HPDE6-E6E7 (cell line): ENCODE results near the gene BCAM.
"Not testable (repeated sequence)": the region's sequence is repeated elsewhere in the genome, so short reads cannot be mapped to it uniquely, and the experiment has no call there.

ENCODE experiments used
- DNase-seq: peaks from one replicate; pipeline ENCODE4 v3.0.0; 2011; ENCODE audit warnings: missing footprints; ENCODE audit errors: extremely low spot score

BCAM gene, protein sequence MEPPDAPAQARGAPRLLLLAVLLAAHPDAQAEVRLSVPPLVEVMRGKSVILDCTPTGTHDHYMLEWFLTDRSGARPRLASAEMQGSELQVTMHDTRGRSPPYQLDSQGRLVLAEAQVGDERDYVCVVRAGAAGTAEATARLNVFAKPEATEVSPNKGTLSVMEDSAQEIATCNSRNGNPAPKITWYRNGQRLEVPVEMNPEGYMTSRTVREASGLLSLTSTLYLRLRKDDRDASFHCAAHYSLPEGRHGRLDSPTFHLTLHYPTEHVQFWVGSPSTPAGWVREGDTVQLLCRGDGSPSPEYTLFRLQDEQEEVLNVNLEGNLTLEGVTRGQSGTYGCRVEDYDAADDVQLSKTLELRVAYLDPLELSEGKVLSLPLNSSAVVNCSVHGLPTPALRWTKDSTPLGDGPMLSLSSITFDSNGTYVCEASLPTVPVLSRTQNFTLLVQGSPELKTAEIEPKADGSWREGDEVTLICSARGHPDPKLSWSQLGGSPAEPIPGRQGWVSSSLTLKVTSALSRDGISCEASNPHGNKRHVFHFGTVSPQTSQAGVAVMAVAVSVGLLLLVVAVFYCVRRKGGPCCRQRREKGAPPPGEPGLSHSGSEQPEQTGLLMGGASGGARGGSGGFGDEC

DNA sequence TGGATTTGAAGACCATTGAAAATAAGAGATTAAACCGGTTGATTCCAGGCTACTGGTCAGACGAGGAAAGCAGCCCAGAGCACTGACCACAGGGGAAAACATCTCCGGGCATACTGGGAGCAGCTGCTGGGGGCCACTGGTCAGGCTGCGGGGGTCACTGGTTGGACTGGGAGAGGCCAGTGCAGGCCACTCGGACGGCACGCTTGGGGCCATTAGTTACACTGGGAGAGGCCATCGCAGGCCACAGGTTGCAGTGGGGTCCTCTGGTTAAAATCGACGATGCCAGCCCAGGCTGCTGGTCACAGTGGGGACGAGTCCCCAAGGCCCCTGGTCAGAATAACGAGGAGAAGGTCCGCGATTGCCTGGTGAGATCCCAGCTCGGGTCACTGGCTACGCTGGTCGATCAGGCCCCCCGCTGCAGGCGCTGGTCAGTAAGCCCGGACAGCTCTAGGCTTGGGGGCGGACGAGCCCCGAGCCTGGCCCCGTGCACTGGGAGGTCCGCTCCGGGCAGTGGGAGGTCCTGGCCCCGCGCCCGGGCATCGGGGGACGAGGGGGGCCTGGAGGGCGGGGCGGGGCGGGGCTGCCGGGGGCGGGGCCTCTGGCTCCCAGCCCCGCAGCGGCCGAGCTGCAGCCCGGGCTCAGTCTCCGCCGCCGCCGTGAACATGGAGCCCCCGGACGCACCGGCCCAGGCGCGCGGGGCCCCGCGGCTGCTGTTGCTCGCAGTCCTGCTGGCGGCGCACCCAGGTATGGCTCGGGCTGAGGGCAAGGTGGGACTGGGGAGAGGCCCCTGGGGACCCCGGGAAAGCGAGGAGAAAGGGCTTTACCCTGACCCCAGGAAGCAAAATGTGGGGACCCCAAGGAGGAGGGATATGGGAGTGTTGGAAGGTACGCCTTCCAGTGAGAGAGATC, at the start of gene BCAM:
Gene BCAM (plus strand): TSS at position 641 of the 909 bp plus-strand sequence. CDS start 22 bp downstream, at position 663.
- DNase-seq: peak; percentile 64

DNA sequence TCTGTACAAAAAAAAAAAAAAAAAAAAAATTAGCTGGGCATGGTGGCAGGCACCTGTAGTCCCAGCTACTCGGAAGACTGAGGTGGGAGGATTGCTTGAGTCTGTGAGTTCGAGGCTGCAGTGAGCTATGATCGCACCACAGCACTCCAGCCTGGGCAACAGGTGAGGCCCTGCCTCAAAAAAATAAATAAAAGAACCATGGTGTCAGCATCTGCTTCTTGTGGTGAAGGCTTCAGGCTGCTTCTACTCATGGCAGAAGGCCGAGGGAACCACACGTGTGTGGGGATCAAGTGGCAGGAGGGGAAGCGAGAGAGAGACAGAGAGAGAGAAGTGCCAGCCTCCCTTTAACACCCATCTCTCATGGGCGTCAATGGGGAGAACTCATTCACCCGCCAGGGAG, 46.9 kb upstream of the BCAM start:
- DNase-seq: no peak

DNA sequence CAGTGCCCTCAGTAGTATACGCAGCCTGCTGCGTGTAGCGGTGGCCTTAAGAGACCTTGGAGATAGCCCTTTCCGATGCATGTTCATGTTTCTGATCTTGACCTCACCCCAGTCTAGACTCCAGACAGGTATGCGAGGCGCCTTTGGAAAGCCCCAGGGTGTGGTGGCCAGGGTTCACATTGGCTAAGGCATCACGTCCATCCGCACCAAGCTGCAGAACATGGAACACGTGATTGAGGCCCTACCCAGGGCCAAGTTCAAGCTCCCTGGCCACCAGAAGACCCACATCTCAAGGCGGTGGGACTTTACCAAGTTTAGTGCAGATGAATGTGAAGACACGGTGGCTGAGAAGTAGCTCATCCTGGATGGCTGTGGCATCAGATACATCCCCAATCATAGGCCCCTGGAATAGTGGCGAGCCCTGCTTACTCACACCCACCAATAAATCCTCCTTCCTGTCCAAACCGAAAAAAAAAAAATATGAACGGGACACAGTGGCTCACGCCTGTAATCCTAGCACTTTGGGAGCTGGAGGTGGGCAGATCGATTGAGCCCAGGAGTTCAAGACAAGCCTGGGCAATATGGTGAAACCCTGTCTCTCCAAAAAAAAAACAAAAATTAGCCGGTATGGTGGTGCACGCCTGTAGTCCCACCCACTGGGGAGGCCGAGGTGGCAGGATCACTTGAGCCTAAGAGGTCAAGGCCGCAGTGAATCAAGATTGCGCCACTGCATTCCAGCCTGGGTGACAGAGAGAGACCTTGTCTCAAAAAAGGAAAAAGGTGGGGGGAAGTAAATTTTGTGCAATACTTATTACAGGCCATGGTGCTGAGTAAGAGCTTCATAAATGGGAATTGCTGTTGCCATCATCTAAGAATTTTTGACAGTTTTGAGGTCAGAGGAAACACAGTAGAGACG, 43.6 kb upstream of the BCAM start:
- DNase-seq: no peak

DNA sequence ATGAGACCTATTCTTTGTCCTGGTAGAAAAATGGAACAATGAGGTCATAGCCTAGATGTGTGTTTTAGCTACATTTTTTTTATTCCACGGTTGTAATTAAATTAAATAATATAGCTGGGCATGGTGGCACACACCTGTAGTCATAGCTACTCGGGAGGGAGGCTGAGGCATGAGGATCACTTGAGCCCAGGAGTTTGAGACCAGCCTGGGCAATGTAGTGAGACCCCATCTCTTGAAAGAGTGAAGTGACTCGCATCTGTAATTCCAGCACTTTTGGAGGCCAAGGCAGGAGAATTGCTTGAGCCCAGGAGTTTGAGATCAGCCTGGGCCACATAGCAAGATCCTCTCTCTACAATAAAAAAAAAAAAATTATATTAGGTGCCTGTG, 43.0 kb upstream of the BCAM start:
- no peak for DNase-seq

DNA sequence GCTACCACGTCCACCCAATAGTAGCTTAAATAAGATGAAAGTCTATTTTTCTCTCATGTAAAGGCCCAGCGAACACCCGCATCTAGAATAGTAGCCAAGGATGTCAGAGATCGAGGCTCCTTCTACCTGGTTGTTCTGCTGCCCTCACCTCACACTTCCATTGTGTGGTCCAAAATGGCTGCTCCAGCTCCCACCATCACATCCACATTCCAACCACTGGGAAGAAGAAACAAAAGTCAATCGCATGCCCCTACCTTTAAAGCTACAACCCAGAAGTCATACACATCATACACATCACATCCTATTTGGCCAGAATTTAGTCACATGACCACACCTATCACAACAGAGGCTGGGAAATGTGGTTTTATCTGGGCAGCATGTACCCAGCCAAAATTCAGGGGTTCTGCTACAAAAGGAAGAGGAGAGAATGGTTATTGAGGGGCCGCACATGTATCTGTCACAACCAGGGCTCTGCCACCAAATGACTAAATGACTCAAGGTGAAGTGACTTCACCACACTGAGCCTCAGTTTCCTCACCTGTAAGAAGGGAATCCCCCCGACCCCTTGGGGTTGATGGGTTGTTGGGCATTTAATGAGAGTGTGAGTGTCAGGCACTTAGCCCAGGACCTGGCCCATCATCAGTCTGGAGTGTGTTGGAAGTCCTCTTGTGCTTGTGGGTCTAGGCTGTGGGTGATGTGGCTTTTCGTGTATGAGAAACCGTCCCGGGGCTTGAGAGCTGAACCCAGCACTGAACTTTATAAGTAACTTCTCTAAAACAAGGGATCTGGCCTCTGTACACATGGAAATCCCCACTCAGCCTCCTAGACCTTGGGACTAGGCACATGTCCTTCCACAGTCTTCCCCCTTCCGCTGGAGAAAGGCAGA, 41.4 kb upstream of the BCAM start:
- DNase-seq: no peak

DNA sequence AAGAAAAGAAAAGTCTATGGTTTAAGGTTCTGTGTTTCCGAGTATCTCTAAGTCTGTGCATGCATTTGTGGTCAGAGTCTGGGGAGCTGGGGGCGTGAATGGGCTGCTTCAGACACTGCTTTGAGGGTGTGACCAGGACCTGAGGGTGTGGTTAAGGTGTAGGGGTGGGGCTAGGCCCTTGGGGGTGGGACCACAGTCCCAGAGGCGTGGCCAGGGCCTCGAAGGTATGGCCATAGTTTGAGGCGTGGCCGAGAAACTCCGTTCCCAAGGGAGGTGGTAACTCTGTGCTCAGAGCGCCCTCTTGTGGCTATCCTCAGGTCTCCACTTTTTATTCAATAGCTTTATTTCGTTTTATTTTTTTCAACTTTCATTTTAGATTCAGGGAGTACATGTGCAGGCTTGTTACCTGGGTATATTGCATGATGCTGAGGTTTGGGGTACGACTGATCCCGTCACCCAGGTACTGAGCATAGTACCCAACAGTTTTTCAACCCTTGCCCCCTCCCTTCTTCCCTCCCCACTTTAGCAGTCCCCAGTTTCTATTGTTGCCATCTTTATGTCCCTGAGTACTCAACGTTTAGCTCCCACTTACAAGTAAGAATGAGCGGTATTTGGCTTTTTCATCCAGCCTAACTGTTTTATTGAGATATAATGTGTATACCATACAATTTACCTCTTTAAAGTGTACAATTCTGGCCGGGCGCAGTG, 38.2 kb upstream of the BCAM start:
- DNase-seq: peak; percentile 95

DNA sequence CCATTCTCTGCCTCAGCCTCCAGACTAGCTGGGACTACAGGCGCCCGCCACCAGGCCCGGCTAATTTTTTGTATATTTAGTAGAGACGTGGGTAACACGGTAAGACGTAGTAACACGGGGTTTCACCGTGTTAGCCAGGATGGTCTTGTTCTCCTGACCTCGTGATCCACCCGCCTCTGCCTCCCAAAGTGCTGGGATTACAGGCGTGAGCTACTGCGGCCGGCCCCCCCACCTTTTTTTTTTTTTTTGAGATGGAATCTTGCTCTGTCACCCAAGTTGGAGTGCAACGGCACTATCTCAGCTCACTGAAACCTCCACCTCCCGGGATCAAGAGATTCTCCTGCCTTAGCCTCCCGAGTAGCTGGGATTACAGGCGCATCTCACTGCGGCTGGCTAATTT, 36.8 kb upstream of the BCAM start:
- not testable (repeated sequence) for DNase-seq

DNA sequence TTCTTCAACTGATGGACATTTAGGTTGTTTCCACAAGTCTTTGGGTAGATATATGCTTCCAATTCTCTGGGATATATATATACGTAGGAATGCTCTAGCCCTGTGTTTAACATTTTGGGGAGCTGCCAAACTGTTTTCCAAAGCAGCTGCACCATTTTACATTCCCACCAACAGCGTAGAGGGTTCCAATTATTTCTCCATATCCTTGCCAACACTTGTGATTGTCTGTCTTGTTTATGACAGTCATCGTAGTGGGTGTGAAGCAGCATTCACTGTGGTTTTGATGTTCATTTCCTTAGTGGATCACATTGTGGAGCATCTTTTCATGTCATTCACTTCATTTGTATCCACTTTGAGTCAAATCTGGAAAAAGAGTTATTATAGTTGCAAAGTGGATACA, 35.9 kb upstream of the BCAM start:
- no peak for DNase-seq

DNA sequence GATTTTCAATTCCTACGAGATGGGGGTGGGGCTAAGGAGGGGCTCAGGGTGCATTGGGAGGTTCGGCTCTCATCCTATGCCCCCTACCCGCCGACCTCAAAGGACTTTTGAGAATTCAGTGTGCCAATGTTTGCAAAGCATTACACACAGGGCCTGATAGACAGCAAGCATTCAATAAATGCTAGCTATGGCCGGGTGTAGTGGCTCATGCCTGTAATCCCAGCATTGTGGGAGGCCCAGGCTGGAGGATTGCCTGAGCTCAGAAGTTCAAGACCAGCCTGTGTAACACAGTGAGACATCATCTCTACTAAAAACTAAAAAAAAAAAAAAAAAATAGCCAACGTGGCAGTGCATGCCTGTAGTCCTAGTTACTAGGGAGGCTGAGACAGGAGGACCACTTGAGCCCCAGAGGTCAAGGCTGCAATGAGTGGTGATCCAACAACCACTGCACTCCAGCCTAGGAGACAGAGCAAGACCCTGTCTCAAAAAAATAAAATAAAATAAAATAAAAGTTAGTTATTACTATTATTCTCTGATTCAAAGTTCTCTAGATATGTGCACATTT, 33.1 kb upstream of the BCAM start:
- DNase-seq: no peak

DNA sequence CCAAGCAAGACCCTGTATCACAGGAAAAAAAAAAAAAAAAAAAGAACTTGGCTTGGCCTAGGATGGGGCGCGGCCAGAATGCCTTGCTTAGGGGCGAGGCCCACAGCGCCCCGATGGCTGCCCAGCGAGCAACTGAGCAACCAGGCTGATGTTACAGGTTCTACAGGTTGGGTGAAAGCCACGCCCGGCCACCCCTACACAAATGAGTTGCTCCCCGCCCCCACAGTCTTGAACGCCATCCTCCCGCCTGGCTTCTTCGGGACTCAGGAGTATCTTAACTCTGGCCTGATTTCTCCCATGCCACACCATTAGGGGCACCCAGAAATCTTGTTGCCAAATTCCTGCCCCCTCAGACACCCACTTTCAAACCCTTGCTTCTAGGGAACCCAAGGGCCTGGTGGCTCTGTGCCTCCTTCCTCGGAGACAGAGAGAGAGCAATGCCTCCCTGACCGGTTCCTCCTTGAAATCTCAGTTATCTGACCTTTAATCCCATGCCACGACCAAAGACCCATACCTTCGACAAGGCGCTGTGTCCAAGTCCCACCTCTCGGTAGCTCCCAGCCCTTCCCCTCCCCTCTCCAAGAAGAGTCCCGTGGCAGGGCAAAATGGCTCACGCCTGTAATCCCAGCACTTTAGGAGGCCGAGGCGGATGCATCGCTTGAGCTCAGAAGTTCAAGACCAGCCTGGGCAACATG, 32.4 kb upstream of the BCAM start:
- DNase-seq: peak; percentile 84

DNA sequence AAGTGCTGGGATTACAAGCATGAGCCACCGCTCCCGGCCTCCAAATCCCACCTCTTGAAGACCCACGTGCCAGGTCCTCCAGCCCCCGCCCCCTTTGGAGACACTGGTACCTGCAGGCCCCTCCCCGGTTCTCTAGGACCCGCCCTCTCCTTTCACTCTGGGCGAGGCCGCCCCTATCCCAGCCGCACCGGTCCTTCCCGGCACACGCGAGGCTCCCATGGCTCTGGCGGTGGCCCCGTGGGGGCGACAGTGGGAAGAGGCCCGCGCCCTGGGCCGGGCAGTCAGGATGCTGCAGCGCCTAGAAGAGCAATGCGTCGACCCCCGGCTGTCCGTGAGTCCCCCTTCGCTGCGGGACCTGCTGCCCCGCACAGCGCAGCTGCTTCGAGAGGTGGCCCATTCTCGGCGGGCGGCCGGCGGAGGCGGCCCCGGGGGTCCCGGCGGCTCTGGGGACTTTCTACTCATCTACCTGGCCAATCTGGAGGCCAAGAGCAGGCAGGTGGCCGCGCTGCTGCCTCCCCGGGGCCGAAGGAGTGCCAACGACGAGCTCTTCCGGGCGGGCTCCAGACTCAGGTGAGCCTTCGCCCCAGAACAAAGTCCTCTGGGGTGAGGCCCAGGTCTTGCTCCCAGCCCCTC, 31.1 kb upstream of the BCAM start, which contains the start of gene CBLC:
Gene CBLC (plus strand): TSS at position 176 of the 633 bp plus-strand sequence. CDS start 42 bp downstream, at position 218.
- DNase-seq: peak; percentile 90

DNA sequence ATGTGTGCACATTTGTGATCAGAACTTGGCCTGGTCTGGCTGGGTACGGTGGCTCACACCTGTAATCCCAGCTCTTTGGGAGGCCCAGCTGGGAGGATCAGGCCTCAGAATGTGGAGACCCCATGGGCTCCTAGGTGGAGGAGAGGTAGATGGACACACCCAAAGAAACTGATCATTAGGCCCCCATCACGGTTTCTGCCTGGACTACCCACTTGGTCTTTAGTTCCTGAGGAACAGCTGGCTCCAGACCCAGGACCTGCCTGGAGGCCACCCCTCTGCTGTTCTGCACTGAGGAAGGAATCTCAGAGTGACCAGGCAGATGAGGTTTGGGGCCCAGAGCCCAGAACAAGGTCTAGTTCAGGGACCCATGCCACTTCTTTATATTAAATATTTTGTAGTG, 29.8 kb upstream of the BCAM start:
- no peak for DNase-seq

DNA sequence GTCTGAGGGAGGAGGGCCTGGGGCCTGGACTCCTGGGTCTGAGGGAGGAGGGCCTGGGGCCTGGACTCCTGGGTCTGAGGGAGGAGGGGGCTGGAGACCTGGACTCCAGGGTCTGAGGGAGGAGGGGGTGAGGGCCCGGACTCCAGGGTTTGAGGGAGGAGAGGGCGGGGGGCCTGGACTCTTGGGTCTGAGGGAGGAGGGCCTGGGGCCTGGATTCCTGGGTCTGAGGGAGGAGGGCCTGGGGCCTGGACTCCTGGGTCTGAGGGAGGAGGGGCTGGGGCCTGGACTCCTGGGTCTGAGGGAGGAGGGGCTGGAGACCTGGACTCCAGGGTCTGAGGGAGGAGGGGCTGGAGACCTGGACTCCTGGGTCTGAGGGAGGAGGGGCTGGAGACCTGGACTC, 27.2 kb upstream of the BCAM start:
- DNase-seq: not testable (repeated sequence)

DNA sequence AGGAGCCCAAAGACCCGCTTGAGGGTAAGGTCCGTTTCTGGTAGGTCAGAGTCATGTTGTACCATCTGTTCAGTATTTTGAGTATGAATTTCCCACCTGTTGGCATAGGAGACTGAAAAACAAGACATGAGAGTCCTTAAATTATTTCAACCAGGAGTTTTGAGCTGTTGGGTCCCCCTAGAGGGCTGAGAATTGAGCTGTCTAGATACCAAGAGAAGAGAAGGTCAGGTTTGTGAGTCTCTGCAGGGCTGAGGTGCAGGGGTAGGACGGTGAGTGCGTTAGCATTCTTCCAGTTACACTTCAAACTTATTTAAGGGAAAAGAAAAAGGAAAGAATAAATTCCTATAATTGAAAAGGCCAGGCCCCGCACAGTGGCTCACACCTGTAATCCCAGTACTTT, 26.2 kb upstream of the BCAM start:
- no peak for DNase-seq

DNA sequence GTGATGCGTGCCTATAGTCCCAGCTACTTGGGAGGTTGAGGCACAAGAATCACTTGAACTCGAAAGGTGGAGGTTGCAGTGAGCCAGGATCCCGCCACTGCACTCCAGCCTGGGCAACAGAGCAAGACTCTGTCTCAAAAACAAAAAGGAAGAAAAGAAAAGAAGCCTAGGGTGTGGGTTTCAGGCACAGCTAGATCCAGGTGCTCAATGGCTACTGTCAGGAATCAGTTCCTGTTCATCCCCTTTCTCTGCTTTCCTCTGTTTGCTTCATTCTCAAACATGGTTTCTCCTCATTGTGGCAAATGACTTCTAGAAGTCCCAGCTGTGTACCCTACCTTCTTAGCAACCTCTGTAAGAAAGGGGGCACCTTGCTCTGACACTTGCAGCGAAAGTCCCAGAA, 25.4 kb upstream of the BCAM start:
- DNase-seq: no peak

DNA sequence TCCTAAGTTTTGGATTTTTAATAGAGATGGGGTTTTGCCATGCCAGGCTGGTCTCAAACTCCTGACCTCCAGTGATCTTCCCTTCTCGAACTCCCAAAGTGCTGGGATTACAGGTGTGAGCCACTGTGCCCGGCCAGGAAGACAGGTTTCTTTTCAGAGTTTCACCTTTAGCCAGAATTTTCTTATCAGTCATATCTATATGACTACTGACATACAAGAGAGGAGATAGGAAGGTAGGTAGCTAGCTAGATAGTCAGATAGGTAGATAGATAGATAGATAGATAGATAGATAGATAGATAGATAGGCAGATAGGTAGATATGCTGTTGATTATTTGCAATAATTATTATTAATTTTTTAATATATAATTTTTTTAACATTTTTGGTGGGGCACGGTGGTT, 23.6 kb upstream of the BCAM start:
- no peak for DNase-seq

DNA sequence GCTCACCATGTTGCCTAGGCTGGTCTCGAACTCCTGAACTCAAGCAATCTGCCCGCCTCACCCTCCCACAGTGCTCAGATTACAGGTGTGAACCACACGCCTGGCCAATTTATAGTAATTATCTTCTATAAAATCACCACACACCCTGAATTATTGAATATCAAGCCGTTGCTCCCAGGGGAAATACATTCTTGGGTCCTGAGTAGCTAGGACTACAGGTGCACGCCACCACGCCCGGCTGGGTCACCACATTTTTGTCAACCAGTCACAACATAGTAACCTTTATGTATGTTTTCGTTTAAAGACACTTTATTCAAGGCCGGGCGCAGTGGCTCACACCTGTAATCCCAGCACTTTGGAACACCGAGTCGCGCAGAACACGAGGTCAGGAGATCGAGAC, 22.9 kb upstream of the BCAM start:
- no peak for DNase-seq

DNA sequence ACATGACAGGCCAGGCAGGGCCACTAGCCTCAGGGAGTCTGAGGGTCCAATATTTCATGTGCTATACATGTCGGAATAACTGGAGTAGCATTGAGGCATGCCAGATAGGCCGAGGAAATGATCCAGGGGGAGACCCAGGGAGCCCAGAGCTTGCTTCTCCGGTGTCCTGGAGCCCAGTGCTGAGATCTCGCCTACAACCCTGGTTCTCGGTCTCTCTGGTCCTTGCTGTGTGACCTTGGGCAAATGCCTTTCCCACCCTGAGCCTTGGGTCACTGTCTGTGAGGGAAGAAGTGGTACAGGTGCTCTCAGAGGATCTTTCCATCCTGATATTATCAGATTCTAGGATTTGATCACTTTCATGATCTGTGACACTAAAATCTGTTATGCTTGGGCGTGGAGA, 19.9 kb upstream of the BCAM start:
- DNase-seq: no peak
